ENCODE measurements around the gene GGA2.

GGA2 gene

GRCh38 chr16:23416816-23417215, 93.5 kb downstream of the GGA2 start:
- no peak for DNase-seq (ENCODE audit: low read depth)

DNA sequence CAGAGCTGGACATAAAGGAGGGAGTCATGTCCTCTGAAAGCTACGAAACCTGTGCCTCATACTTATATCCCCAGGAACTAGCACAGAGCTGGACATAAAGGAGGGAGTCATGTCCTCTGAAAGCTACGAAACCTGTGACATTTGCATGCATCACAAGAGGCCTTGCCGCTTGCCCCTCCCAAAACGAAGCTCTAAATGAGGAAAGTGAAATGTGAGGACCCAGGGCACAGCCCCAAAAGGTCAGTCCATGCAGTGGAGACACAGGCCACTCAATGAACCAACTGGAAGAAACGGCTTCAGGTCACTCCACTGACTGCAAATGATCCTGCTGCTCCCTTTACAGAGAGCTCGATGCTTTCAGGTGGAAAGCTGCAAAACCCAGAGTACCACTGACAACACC, 95.6 kb downstream of the GGA2 start:
- DNase-seq (ENCODE audit: low read depth), result no peak
